DND-41 (cell line): ENCODE data around the gene CLSTN2.

ENCODE experiments used
- ATAC-seq: fragments of 200-7000 bp; cut with Tn5 transposase; 3 replicates; pipeline ENCODE4 v1.9.1; 2021; ENCODE audit warnings: low read depth; ENCODE audit not compliant: insufficient read depth
- DNase-seq: peaks from one replicate; pipeline ENCODE4 v3.0.0-alpha.2; 2020
- H2AFZ ChIP-seq: 2 replicates; pipeline ENCODE4 v1.6.0; 2012; ENCODE audit warnings: low read depth, low read length
- H3K27ac ChIP-seq: 2 replicates; pipeline ENCODE4 v1.5.1; 2012; ENCODE audit warnings: low read length, inconsistent platforms
- H3K27me3 ChIP-seq: fragments of 200-600 bp; sonication (generic); 2 replicates; pipeline ENCODE4 v1.6.0; 2012; ENCODE audit warnings: low read length, mild to moderate bottlenecking, inconsistent platforms; ENCODE audit not compliant: insufficient read depth, poor library complexity
- H3K36me3 ChIP-seq: 2 replicates; pipeline ENCODE4 v1.5.1; 2012; ENCODE audit warnings: low read length, inconsistent platforms; ENCODE audit not compliant: insufficient read depth
- H3K4me1 ChIP-seq: 2 replicates; pipeline ENCODE4 v1.5.1; 2012; ENCODE audit warnings: mild to moderate bottlenecking, low read length; ENCODE audit not compliant: insufficient read depth
- H3K4me2 ChIP-seq: 2 replicates; pipeline ENCODE4 v1.6.0; 2012; ENCODE audit warnings: mild to moderate bottlenecking, moderate library complexity, low read length, inconsistent platforms; ENCODE audit not compliant: insufficient read depth
- H3K4me3 ChIP-seq, 2 experiments: fragments of 200-600 bp in 1 of 2; shearing (Covaris generic) in 1 of 2; 2 replicates each; pipeline ENCODE4 v1.5.1; 2012 to 2016; ENCODE audit warnings: inconsistent platforms in 2 of 2, low read length in 2 of 2, mild to moderate bottlenecking in 2 of 2, low read depth in 1 of 2, moderate library complexity in 1 of 2
- H3K79me2 ChIP-seq: 2 replicates; pipeline ENCODE4 v1.6.0; 2012; ENCODE audit warnings: low read length, inconsistent platforms; ENCODE audit not compliant: insufficient read depth
- H3K9ac ChIP-seq: 2 replicates; pipeline ENCODE4 v1.6.0; 2012; ENCODE audit warnings: low read depth, mild to moderate bottlenecking, inconsistent platforms, low read length, moderate library complexity
- H3K9me3 ChIP-seq: 2 replicates; pipeline ENCODE4 v1.5.1; 2012; ENCODE audit warnings: low read length, moderate library complexity, mild to moderate bottlenecking, inconsistent platforms; ENCODE audit not compliant: insufficient read depth, severe bottlenecking
- H4K20me1 ChIP-seq: 2 replicates; pipeline ENCODE4 v1.6.0; 2012; ENCODE audit warnings: low read length; ENCODE audit not compliant: insufficient read depth
- CTCF ChIP-seq: IDR thresholded peaks from 2 replicates; pipeline ENCODE4 v1.5.1; 2012; ENCODE audit warnings: borderline replicate concordance, low read length, moderate library complexity, mild to moderate bottlenecking; ENCODE audit not compliant: poor library complexity, severe bottlenecking; ENCODE audit errors: extremely low read depth
- EZH2 ChIP-seq: IDR thresholded peaks from 3 replicates; pipeline ENCODE4 v1.6.1; 2012; ENCODE audit warnings: borderline replicate concordance, low read depth, mild to moderate bottlenecking, moderate library complexity, low read length, inconsistent platforms; ENCODE audit not compliant: severe bottlenecking

Gene CLSTN2

DNA sequence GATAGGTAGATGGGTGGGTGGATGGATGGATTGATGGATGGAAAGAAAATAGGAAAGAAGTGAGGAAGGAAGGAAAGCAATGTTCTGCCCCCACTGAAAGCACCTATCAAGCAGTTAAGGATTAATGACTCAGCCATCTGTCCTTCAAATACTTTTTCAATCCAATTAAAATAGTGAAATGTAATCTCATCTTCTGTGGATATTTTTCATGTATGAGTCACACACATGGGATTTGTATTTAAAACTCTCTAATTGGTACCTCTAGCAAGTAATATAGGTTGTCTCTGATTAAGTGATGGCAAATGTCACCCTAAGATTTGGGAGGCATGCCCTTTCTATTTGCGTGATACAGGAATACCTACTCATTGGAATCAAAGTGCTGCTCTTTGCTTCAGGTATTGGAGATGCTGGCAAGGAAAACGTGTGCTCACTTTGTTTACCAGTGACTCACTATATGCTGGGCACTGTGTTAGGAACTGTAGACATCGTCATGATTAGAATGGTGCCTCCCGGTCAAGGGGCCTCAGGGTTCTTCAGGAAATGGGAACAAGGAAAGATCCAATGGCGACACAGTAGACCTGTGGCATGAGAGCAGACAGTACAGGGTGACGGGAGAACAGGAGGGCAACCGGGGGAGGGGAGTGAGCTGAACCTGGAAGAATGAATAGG is 230.1 kb downstream of the CLSTN2 start:
- DNase-seq (no peak), ATAC-seq (no peak)
- no peak overlapping the region for H3K27ac ChIP-seq
- H3K9me3 ChIP-seq, result no peaks in the 10 kb centered on the region
- no peaks in the 10 kb centered on the region for H3K79me2 ChIP-seq
- no peaks in the 10 kb centered on the region for H4K20me1 ChIP-seq
- H3K4me1 ChIP-seq, result no peaks in the 10 kb centered on the region
- H3K27me3 ChIP-seq, result peaks cover 7% of the 10 kb centered on the region
- H3K9ac ChIP-seq, result no peak overlapping the region
- H2AFZ ChIP-seq, result no peak overlapping the region
- no peak overlapping the region for H3K4me3 ChIP-seq
- no peak for TF ChIP-seq EZH2
- TF ChIP-seq CTCF, result no peak
- no peaks in the 10 kb centered on the region for H3K36me3 ChIP-seq
- no peak overlapping the region for H3K4me2 ChIP-seq

GRCh38 chr3:140165781-140166180 is 230.8 kb downstream of the CLSTN2 start:
- ATAC-seq (no peak), DNase-seq (no peak)
- no peaks in the 10 kb centered on the region for H3K4me1 ChIP-seq
- no peaks in the 10 kb centered on the region for H4K20me1 ChIP-seq
- H3K79me2 ChIP-seq, result no peaks in the 10 kb centered on the region
- H3K36me3 ChIP-seq, result no peaks in the 10 kb centered on the region
- no peak for TF ChIP-seq CTCF
- no peak for TF ChIP-seq EZH2
- H3K4me3 ChIP-seq, result no peak overlapping the region
- H3K27ac ChIP-seq, result no peak overlapping the region
- H2AFZ ChIP-seq, result no peak overlapping the region
- no peak overlapping the region for H3K4me2 ChIP-seq
- H3K9me3 ChIP-seq, result no peaks in the 10 kb centered on the region
- H3K9ac ChIP-seq, result no peak overlapping the region
- peaks cover 7% of the 10 kb centered on the region for H3K27me3 ChIP-seq

- no peaks in the 10 kb centered on the region for H3K36me3 ChIP-seq
- no peaks in the 10 kb centered on the region for H4K20me1 ChIP-seq
- H3K4me1 ChIP-seq, result no peaks in the 10 kb centered on the region
- H3K4me2 ChIP-seq, result no peak overlapping the region
- ATAC-seq, result no peak
- no peaks in the 10 kb centered on the region for H3K9me3 ChIP-seq
- H3K4me3 ChIP-seq, result no peak overlapping the region
- no peak overlapping the region for H3K27ac ChIP-seq
- no peak overlapping the region for H3K9ac ChIP-seq
- no peaks in the 10 kb centered on the region for H3K79me2 ChIP-seq
- no peak overlapping the region for H2AFZ ChIP-seq
- peaks cover 7% of the 10 kb centered on the region for H3K27me3 ChIP-seq
- no peak for TF ChIP-seq EZH2
- no peak for DNase-seq
Observed at GRCh38 chr3:140166861-140167599, 232.0 kb downstream of the CLSTN2 start.

GRCh38 chr3:140167600-140168281 is 232.8 kb downstream of the CLSTN2 start:
- H3K27ac ChIP-seq, result no peak overlapping the region
- H3K4me1 ChIP-seq, result no peaks in the 10 kb centered on the region
- no peaks in the 10 kb centered on the region for H3K36me3 ChIP-seq
- H3K9ac ChIP-seq, result no peak overlapping the region
- H2AFZ ChIP-seq, result no peak overlapping the region
- H3K27me3 ChIP-seq, result peaks cover 7% of the 10 kb centered on the region
- DNase-seq (no peak), ATAC-seq (no peak)
- H3K79me2 ChIP-seq, result no peaks in the 10 kb centered on the region
- H3K4me2 ChIP-seq, result no peak overlapping the region
- H3K4me3 ChIP-seq, result no peak overlapping the region
- no peaks in the 10 kb centered on the region for H4K20me1 ChIP-seq
- H3K9me3 ChIP-seq, result no peaks in the 10 kb centered on the region
- TF ChIP-seq EZH2 (no peak), CTCF (no peak)
